Heart left ventricle (tissue), 16 donors: ENCODE measurements around the gene CNIH3. TPM values are rescaled to one million over a fixed set of nuclear protein-coding genes. Genes with fewer than 3 reads are reported as not detected.

Experiments
- ATAC-seq, 4 donors: fragments of 200-7000 bp; cut with Tn5 transposase; one replicate each; pipeline ENCODE4 v1.9.1; 2020 to 2022; ENCODE audit warnings: moderate library complexity in 4 of 4, mild to moderate bottlenecking in 3 of 4, moderate number of reproducible peaks in 1 of 4
- DNase-seq, 5 donors: peaks; one replicate each; pipeline ENCODE4 v3.0.0-alpha.2; 2020
- H3K27ac ChIP-seq, 12 donors: fragments of 200-600 bp; sonication (generic) in 4 of 12; one replicate each; pipeline versions ENCODE4 v1.5.0 to v1.8.0; 2016 to 2022; ENCODE audit warnings: mild to moderate bottlenecking in 2 of 12
- H3K27me3 ChIP-seq, 9 donors: fragments of 200-600 bp; sonication (generic) in 2 of 9; one replicate each; pipeline versions ENCODE4 v1.5.1 to v1.8.0; 2016 to 2022; ENCODE audit warnings: mild to moderate bottlenecking in 3 of 9
- H3K36me3 ChIP-seq, 9 donors: fragments of 200-600 bp; sonication (generic) in 2 of 9; one replicate each; pipeline versions ENCODE4 v1.5.0 to v1.8.0; 2018 to 2022; ENCODE audit warnings: mild to moderate bottlenecking in 2 of 9
- H3K4me1 ChIP-seq, 12 donors: fragments of 200-600 bp; sonication (generic) in 4 of 12; one replicate each; pipeline versions ENCODE4 v1.5.0 to v1.8.0; 2016 to 2022; ENCODE audit warnings: mild to moderate bottlenecking in 3 of 12
- H3K4me3 ChIP-seq, 12 donors: fragments of 200-600 bp; sonication (generic) in 4 of 12; one replicate each; pipeline versions ENCODE4 v1.5.0 to v1.8.0; 2017 to 2022; ENCODE audit warnings: mild to moderate bottlenecking in 9 of 12, moderate library complexity in 4 of 12
- H3K9me3 ChIP-seq, 12 donors: fragments of 200-600 bp; sonication (generic) in 4 of 12; one replicate each; pipeline versions ENCODE4 v1.5.0 to v1.8.0; 2016 to 2022; ENCODE audit warnings: mild to moderate bottlenecking in 1 of 12
- POLR2A ChIP-seq, 2 donors: fragments of 450-650 bp; IDR thresholded peaks; one replicate each; pipeline ENCODE4 v1.6.1; 2017; ENCODE audit warnings: antibody characterized with exemption in 2 of 2, mild to moderate bottlenecking in 2 of 2, moderate library complexity in 2 of 2
- WGBS, 4 donors: extraction: QIAGEN DNeasy Blood & Tissue Kit in 2 of 4; methylation state at CpG; one replicate each; pipeline versions ENCODE4 v1.1.5 to v1.1.7; 2013 to 2018; 5-methylcytosine and 5-hydroxymethylcytosine counted together
- intact Hi-C, 10 donors: fragments of 100-400 bp; cut with DNase I; formaldehyde crosslinking; loops; one replicate each; pipeline versions ENCODE4 v1.11.1 to v1.14.2; 2022
- polyA plus RNA-seq, 2 donors: library from polyadenylated mRNA; stranded (reverse); fragments of 200-250 nt; gene quantifications; one replicate each; pipeline ENCODE4 v1.2.3, GENCODE V29; 2013
- total RNA-seq, 9 donors: library from RNA; depleted of rRNA in 2 of 9; stranded (reverse); fragments of >200 nt in 2 of 9; fragmentation: NEBNext Ultra II Directional in 3 of 9; extraction: Animal tissue kit (Norgen Biotek cat#: 25700) in 3 of 9; gene quantifications; one replicate each; pipeline versions ENCODE4 v1.1.0 to v1.2.4, GENCODE V29; 2016 to 2023
- TF ChIP-seq, protein P1 (sequence below), 12 donors: fragments of 200-600 bp; sonication (generic) in 4 of 12; IDR thresholded peaks; one replicate each; pipeline versions ENCODE4 v1.5.0 to v1.8.0; 2018 to 2022; ENCODE audit warnings: antibody characterized with exemption in 12 of 12, mild to moderate bottlenecking in 5 of 12
- donor health status: ischemic (EF 13 %, LVEDD 7.1; RV severe dilation, severe dysfunction).
- donor health status: healthy with polysubstance abuse.
- donor health status: DM: no; HTN: yes; CAD: no.
- donor health status: DM: no; HTN: no; CAD: no.
- donor health status: ischemic (EF 25% LVEDD 6.9; RV normal size, moderate dysfunction).
- donor health status: ischemic (EF 25% LVEDD 5.7; RV mildly dilated, moderate dysfunction).
- donor health status: healthy.
- donor health status: DM: yes; HTN: yes; CAD: no.
- donor health status: ischemic (EF 35%, LVEDD 5.7; RV mildly dilated, moderate dysfunction).
- donor health status: nonischemic (EF 11% LVEDD 7.7; RV severe dilation, severe dysfunction).
- donor health status: DM: yes; HTN: yes; CAD: no.
- donor health status: PGD.
- donor health status: ischemic (EF 29% LVEDD 5.4; RV normal size, mild dysfunction).
- donor health status: nonischemic (EF 23%, LVEDD 6.1; RV moderate dilation, normal function).

CNIH3 gene
- total and polyA plus RNA-seq, 11 donors = 0.34 to 2.6 (median 0.62) TPM; not detected in 2

DNA sequence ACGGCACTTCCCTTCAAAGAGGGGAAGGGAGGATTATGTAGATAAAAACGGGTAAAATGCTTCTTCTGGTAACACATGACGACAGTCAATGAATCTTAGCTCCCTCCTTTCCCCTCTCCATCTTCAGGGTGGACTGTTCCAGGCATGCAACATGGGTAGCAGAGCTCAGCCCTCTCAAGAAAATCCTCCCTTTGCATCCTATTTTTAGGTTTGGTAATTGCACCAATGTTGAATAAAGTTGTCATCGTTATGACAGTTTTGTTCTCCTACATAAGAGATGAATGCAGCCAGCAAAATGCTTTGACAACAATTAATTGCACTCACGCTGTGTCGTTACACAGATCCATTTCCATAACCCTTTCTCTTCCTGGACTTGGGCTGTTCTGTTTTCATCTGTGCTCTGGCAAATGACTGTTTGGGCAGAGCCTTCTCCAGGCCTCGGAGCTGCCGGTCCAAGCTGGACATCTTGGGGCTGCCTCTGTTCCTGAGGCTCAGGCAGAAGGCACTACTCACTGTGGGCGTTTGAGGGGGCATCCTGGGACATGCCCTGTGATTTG lies 127.6 kb downstream of the CNIH3 start:
- peaks cover 0 to 7% (median 0%) of the 10 kb centered on the region in 12 donors for H3K4me1 ChIP-seq
- H3K4me3 ChIP-seq = no peak overlapping the region
- TF ChIP-seq, protein P1, sequence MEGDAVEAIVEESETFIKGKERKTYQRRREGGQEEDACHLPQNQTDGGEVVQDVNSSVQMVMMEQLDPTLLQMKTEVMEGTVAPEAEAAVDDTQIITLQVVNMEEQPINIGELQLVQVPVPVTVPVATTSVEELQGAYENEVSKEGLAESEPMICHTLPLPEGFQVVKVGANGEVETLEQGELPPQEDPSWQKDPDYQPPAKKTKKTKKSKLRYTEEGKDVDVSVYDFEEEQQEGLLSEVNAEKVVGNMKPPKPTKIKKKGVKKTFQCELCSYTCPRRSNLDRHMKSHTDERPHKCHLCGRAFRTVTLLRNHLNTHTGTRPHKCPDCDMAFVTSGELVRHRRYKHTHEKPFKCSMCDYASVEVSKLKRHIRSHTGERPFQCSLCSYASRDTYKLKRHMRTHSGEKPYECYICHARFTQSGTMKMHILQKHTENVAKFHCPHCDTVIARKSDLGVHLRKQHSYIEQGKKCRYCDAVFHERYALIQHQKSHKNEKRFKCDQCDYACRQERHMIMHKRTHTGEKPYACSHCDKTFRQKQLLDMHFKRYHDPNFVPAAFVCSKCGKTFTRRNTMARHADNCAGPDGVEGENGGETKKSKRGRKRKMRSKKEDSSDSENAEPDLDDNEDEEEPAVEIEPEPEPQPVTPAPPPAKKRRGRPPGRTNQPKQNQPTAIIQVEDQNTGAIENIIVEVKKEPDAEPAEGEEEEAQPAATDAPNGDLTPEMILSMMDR (IDR thresholded peaks at IDR 0.05) = no peak
- no peak for TF ChIP-seq POLR2A (IDR thresholded peaks at IDR 0.05)
- no peaks in the 10 kb centered on the region for H3K9me3 ChIP-seq
- H3K36me3 ChIP-seq = no peaks in the 10 kb centered on the region
- DNase-seq = no peak
- no peak for ATAC-seq
- intact Hi-C loops = no loop called here
- H3K27me3 ChIP-seq = no peaks in the 10 kb centered on the region
- 69 to 79% (median 71%) methylated on average over 9 of the region's 9 CpGs for WGBS, 4 donors
- no peak overlapping the region for H3K27ac ChIP-seq

GRCh38 chr1:224744521-224744920 lies 128.4 kb downstream of the CNIH3 start:
- no peaks in the 10 kb centered on the region for H3K9me3 ChIP-seq
- 78 to 93% (median 84%) methylated on average over 5 of the region's 5 CpGs for WGBS, 4 donors
- no peaks in the 10 kb centered on the region for H3K36me3 ChIP-seq
- intact Hi-C loops = no loop called here
- no peaks in the 10 kb centered on the region for H3K27me3 ChIP-seq
- H3K4me1 ChIP-seq = peaks cover 0 to 7% (median 0%) of the 10 kb centered on the region in 12 donors
- ATAC-seq (no peak), DNase-seq (no peak)
- no peak for TF ChIP-seq POLR2A (IDR thresholded peaks at IDR 0.05)
- TF ChIP-seq, protein P1 (IDR thresholded peaks at IDR 0.05) = no peak
- H3K27ac ChIP-seq = no peak overlapping the region
- no peak overlapping the region for H3K4me3 ChIP-seq

DNA sequence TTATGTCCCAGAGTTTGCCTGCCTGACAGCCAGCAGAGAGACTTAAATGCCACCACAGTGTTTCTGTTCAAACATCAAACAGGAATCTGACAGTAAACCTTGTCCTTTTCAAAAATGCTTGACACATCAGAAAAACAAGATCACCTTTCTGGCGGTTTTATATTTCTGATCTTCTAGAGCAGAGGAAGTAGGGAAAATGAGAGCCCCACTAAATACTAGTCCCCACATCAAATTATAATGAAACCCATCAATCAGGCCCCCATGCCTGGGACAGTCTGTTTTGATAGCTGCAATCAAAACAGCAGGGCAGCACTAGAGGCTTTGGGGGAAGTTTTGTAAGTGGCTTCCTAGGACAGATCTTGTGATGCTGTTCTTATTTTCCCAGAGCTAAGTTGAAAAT lies 129.3 kb downstream of the CNIH3 start:
- H3K27ac ChIP-seq = no peak overlapping the region
- DNase-seq (no peak), ATAC-seq (no peak)
- no peak for TF ChIP-seq POLR2A (IDR thresholded peaks at IDR 0.05)
- TF ChIP-seq, protein P1 (IDR thresholded peaks at IDR 0.05) = no peak
- 82 to 92% (median 86%) methylated on average over 1 of the region's 1 CpG for WGBS, 4 donors
- H3K36me3 ChIP-seq = no peaks in the 10 kb centered on the region
- intact Hi-C loops = no loop called here
- no peaks in the 10 kb centered on the region for H3K9me3 ChIP-seq
- H3K27me3 ChIP-seq = no peaks in the 10 kb centered on the region
- H3K4me3 ChIP-seq = no peak overlapping the region
- H3K4me1 ChIP-seq = peaks cover 0 to 7% (median 0%) of the 10 kb centered on the region in 12 donors

DNA sequence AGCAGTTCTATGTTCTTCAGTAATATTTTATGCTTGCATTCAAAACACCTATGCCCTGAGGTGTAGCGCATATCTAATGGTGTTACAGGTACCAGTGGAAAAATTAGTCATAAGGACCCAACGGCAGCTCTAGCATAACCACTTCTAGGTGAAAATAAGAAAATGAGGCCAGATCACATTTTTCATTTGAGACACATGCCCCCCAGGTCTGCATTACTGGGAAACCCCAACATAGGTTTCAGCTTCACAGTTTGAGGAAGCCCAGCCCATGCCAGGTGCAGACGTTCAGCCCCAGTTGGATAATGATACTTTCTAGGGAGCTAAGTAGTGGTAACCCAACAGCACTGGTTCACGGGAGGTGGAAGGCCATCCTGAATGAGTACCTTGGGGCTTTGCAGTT lies 129.8 kb downstream of the CNIH3 start:
- intact Hi-C loops = no loop called here
- ATAC-seq = no peak
- H3K4me1 ChIP-seq = peaks cover 0 to 7% (median 0%) of the 10 kb centered on the region in 12 donors
- DNase-seq = no peak
- no peaks in the 10 kb centered on the region for H3K36me3 ChIP-seq
- TF ChIP-seq, protein P1 (IDR thresholded peaks at IDR 0.05) = no peak
- no peak for TF ChIP-seq POLR2A (IDR thresholded peaks at IDR 0.05)
- H3K27ac ChIP-seq = no peak overlapping the region
- WGBS, 4 donors = 84 to 92% (median 86%) methylated on average over 4 of the region's 4 CpGs
- no peak overlapping the region for H3K4me3 ChIP-seq
- H3K9me3 ChIP-seq = no peaks in the 10 kb centered on the region
- H3K27me3 ChIP-seq = no peaks in the 10 kb centered on the region
